SH-SY5Y (cell line): ENCODE measurements around the gene GLDN.

ENCODE experiments used
- GATA2 ChIP-seq: IDR thresholded peaks from 2 replicates; pipeline ENCODE4 v1.6.1; 2011; ENCODE audit warnings: mild to moderate bottlenecking, low read depth, low read length
- GATA3 ChIP-seq: IDR thresholded peaks from 2 replicates; pipeline ENCODE4 v1.6.1; 2011; ENCODE audit warnings: low read depth, mild to moderate bottlenecking, low read length, moderate library complexity

Gene GLDN

DNA sequence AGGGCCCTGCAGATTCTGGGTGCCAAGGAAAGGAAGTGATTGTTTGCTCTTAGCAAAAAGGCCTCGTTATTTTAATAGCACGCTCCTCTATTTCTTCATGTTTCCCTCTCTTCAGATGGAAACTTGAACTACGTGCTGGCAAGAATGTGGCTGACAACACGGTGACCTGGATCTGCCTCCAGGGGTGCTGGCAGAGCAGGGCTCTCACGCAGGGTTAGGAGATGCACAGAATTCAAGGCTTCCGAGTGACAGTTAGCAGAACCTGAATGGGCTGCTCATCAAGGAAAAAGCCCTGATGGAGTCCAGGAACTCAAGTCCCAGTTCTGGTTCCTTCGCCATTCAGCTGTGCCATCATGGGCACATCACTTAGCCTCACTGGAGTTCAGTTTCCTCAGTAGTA is 25.7 kb upstream of the GLDN start:
- no peak for TF ChIP-seq GATA2
- no peak for TF ChIP-seq GATA3

DNA sequence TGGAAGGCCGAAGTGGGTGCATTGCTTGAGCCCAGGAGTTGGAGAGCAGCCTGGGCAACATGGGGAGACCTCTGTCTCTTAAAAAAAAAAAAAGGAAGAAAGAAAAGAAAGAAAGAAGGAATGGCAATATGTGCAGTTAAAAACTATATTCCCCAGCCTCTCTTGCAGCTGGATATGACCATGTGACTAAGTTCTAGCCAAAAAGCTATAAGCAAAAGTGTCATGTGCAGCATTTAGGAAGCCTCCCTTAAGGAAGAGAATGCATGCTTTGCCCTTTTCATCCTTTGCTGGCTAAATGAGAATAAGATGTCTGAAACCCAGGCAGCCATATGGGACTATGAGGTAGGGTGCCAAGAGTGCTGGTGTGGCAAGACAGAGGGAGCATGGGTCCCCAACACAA is 24.8 kb upstream of the GLDN start:
- TF ChIP-seq GATA3, result no peak
- TF ChIP-seq GATA2, result no peak

DNA sequence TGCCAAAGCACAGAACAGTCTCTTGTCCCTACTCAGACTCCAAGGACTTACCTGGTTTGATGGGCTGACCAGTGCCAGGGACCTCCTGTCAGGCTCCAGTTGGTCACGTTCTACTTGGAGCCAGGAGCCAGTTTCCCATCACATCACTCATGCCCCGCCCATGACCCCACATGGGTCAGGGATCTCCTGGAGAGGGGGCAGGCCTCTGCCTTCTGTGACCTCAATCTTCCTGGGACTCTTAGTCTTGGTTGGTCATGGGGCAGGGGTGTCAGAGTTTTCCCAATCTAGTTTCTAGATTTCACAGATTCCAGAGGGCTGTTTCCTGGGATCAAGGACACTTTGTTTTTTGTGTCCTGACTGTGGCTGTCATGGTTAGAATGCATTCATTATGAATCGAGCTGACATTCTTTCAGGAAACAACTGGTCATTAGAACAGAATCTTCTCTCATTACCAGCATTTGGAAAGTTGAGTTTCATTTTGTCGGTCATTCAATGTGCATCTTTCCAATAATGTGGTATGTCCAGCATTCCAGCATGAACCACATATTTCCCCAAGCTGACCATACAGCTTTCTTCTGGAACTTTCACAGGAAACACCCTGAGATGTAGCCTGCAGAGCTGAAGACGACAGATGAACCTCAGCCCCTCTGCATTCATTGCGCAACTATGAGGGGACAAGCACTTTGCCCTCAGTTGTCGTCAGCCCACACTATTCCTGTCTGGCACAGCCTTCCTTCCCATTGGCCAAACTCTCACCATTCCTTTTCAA is 22.9 kb upstream of the GLDN start:
- TF ChIP-seq GATA2 (no peak), GATA3 (no peak)

DNA sequence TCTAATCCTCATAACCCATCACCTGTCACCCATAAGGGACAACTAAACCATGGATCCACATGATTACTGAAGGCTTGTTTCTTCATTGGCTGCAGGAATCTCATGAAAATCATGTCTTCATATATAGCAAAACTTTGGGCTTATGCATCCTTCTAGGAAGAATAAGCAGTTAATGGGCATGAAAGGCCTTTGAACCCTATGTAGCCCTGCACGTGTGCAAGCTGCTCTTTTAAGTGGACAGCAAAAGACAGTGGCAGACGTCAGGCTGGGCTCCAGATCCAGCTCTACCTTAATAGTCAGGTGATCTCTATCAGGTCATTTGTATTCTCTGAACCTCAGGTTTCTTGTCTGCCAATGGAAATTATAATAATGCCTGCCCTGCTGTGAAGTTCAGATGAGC is 21.9 kb upstream of the GLDN start:
- TF ChIP-seq GATA3, result no peak
- TF ChIP-seq GATA2, result no peak

DNA sequence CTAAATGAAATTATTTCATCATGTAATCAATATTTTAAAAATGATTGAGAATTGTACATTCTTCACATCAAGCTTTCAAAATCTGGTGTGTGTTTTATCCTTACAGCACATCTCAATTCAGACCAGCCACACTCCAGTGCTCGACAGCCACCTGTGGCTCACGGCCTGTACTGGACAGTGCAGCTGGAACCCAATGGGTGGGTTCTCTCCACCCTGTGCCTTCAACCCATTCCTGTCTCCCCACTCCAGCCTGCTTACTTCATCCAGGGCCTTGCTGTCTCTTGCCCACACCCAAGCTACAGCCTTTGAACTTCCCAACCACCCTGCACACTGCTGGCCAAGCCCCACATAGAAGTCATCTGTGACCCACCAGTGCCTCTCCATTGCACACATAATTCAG is 20.6 kb upstream of the GLDN start:
- no peak for TF ChIP-seq GATA3
- no peak for TF ChIP-seq GATA2

DNA sequence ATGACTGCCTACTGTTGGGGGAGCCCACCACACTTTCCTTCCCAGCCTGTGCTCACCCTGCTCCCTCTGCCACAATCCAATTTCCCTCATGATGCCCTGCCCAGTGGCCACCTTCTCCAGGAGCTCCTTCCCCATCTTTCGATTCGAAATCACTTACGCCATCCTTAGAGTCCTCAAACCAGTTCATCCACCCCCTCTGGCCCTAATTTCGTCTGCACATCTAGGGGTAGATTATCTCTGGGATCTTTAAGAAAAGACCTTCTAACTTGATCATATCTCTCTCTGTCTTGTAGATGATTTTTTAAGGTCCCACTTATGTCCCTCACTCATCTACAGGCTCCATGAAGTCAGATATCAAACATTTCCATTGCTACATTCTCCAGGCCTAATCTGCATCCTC is 20.1 kb upstream of the GLDN start:
- no peak for TF ChIP-seq GATA3

DNA sequence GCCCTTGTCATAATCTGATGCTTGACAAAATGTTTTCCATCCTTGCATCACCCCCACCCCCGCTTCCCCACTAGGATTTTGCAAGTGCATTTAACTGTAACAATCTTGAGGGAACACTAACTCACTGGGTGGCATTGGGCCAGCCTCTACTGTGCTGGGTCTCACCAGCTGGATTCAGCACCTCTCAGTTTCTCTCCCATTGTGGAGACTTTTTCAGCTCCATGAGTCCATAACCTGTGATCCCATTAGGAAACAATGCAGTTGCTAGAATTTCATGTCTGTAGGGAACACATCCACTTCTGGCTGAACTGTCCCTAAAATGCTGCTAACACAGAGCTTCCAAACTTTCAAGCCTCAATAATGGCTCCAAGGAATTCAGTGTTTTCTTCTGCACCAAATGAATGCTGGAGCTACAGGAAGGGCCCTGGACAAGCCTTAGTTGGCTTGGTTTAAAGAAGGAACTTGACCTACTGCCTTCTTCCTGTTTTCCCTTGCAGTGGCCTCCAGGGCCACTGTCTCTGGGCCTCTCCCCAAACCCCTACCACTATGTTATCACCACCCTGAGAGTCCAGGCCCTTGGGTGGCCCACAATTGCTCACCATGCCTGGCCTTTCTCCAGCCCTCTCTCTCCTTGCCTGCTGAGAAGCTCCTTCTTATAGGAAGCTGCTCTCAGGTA is 18.7 kb upstream of the GLDN start:
- no peak for TF ChIP-seq GATA3
- no peak for TF ChIP-seq GATA2

DNA sequence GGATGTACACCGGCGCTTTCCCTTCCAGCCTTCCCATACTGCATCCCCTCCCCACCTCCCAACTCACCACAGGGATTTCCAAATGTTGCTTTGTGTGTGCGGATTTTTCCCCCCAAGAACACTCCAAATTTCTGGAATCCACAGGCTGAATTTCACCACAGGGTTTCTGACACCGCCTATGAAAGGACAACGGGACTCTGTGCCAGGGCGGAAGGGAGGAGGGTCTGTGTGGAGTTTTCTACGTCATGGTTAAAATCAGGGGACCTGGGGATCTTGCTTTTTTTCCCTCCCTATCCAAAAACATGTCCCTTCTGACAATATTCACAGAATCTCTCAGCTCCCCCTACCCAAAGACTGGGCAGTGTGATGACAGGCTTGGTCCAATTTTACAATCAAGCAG is 17.7 kb upstream of the GLDN start:
- no peak for TF ChIP-seq GATA3
- TF ChIP-seq GATA2, result no peak

DNA sequence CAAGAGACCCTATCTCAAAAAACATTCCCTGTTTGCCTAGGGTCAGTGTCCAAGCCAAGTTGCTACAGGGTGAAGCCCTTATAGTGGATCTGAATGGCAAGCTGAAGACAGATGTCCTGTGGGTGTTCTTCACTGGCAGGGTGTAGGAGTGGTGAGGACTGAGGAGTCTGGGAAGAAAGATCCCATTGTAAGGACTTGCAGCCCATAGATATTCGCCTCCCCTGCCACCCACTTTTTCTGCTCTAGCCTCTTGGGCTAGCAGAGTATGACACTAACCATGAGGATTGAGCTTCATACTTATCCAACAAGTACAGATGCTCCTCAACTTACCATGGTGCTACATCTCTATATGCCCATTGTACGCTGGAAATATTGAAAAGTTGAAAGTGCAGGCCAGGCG is 16.3 kb upstream of the GLDN start:
- TF ChIP-seq GATA3 (no peak), GATA2 (no peak)

DNA sequence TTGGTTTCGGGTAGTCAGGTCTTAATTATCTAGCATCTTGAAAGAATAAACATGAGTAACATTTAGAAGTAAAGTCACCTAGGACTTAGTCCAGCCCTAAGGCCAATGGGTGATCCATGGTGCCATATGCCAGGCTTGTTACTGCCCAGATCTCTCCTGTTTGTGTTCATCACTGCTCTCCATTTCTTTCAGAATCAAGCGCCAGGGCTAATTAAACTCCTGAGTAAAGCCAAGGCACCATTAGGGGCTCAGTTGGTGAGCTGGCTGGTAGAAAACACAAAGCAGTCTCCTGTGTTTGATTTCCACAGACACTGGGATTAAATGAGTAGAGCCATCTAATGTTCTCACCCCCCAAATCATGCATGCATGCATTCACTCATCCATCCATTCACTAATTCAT is 14.4 kb upstream of the GLDN start:
- TF ChIP-seq GATA2 (no peak), GATA3 (no peak)

DNA sequence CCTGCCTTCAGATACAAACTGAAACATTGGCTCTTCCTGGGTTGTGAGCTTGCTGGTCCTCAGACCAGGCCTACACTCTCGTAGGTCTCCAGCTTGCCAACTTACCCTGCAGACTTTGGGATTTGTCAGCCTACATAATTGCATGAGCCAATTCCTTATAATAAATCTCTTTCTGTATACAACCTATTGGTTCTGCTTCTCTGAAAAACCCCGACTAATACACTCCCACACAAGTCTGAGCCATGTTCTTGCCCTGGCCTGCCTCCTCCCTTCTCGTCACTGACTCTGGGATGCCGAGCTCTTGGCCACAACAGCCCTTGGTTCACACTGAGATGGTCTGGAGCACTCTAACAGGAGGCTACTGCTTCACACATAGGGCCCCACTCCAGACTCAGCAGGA is 12.5 kb upstream of the GLDN start:
- TF ChIP-seq GATA3, result no peak
- no peak for TF ChIP-seq GATA2

DNA sequence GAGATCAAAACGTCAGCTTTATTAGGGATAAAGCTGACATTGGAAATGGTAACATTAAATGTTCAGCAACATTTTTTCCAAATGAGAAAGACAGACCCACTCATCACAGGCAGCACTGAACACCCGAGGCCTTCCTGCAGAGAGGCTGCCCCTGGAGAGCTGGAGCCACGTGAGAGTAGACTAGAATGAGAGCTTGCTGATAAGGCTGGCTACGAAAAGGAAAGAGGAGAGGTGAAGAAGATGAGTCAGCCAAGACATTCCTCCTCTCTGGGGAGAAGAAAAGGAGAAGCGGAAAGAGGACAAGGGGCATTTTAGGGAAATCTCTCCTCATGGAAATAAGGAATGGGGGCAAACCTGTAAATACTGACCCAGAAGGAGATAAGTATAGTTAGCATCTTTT is 10.3 kb upstream of the GLDN start:
- TF ChIP-seq GATA3 (no peak), GATA2 (no peak)

DNA sequence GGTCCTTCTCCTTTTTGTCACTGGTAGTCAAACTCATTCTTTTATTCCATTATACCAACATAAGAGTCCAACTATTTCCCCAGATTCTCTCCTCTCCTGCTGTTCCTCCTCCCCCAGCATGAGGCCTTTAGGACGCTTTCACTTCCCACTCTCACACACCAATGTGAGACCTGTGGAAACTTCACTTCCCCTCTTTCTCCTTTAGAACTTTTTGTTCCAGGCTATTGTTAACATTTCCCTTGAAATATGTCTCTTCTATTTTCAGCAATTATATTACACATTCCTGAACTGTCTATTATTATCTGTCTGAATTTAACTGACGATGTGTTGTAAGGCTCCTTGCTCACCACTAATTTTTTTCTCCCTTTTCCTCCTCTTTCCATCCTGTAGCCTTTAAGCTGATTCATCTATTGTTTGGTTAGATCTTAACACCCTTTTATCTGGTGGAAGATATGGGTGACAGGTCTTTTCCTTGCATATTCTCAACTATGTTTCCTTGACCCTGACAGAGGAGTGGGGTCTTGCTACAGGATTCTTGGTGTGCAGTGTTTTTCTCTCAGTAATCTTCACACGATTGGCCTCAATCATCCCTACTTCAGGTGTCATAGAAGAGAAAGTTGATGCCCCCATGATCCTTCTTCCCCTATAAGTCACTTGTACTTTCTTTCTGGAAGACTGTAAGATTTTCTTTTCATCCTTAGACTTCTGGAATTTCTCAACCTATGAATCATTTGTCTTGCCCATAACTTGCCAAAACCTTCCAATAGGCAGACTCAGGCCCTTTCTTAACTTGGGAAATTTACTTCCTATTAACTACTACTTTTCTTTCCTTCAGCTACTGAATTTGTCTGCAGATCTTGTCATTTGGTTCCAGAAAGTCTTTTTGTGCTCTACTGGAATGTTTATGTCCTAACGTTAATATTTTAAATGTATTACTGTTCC is 9.0 kb upstream of the GLDN start:
- no peak for TF ChIP-seq GATA2
- TF ChIP-seq GATA3, result no peak

DNA sequence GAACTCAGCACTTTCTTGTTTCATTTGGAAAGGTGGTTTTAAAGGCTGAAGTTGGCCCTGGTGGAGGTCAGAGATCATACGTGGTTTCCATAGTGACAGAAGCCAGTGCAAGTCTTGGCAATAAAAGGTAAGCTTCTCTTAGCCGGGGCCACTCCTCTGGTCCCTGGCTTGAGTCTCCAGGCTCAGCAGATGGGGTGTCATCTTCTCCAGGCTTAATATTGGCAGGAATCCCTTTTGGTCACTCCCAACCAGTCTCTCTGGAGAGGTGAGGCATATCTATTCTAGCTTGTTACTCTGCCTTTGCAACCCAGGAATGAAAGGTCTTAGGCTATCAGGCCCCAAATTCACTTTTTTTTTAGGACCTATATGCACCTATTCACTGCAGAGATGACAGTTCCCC is 7.9 kb upstream of the GLDN start:
- no peak for TF ChIP-seq GATA2
- TF ChIP-seq GATA3, result no peak
